Esophagus squamous epithelium (tissue), 5 donors: ENCODE data around the gene IPCEF1. TPM values are rescaled to one million over a fixed set of nuclear protein-coding genes. Genes with fewer than 3 reads are reported as not detected.
A peak's percentile ranks its signal among the peaks of the same experiment; 100 is the strongest.

Source experiments
- DNase-seq: peaks from one replicate; lab custom pipeline; 2025; lab: John Stamatoyannopoulos, UW
- H3K27ac ChIP-seq, 4 donors: fragments of 200-600 bp; sonication (generic); one replicate each; pipeline ENCODE4 v1.5.1; 2016 to 2019; ENCODE audit warnings: mild to moderate bottlenecking in 1 of 4
- H3K27me3 ChIP-seq, 4 donors: fragments of 200-600 bp; sonication (generic); 1 replicate in 3 of 4; 2 replicates in 1 of 4; pipeline versions ENCODE4 v1.5.1 to v1.6.0; 2017 to 2021; ENCODE audit warnings: antibody characterized with exemption in 1 of 4
- H3K36me3 ChIP-seq, 3 donors: fragments of 200-600 bp; sonication (generic); one replicate each; pipeline ENCODE4 v1.5.1; 2016 to 2019
- H3K4me1 ChIP-seq, 3 donors: fragments of 200-600 bp; sonication (generic); one replicate each; pipeline ENCODE4 v1.5.1; 2017 to 2019
- H3K4me3 ChIP-seq, 4 donors: fragments of 200-600 bp; sonication (generic); 1 replicate in 3 of 4; 2 replicates in 1 of 4; pipeline ENCODE4 v1.5.1; 2016 to 2019; ENCODE audit warnings: mild to moderate bottlenecking in 2 of 4, moderate library complexity in 1 of 4
- H3K9me3 ChIP-seq, 3 donors: fragments of 200-600 bp; sonication (generic); one replicate each; pipeline ENCODE4 v1.5.1; 2016 to 2019
- POLR2A ChIP-seq, 4 donors: fragments of 450-650 bp; IDR thresholded peaks; one replicate each; pipeline ENCODE4 v1.6.1; 2017; ENCODE audit warnings: antibody characterized with exemption in 4 of 4, mild to moderate bottlenecking in 4 of 4, moderate library complexity in 3 of 4
- WGBS, 2 donors: methylation state at CpG; one replicate each; pipeline ENCODE4 v1.1.5; 2018; 5-methylcytosine and 5-hydroxymethylcytosine counted together
- intact Hi-C: fragments of 100-400 bp; cut with DNase I; formaldehyde crosslinking; loops from one replicate; pipeline ENCODE4 v1.15.0; 2022
- total RNA-seq, 4 donors: library from RNA; depleted of rRNA; stranded (reverse); fragments of >200 nt; gene quantifications; one replicate each; pipeline ENCODE4 v1.1.0, GENCODE V29; 2016
- TF ChIP-seq, protein P1 (sequence below), 6 experiments: fragments of 450-650 bp in 4 of 6; fragments of 200-600 bp in 2 of 6; sonication (generic) in 2 of 6; IDR thresholded peaks; one replicate each; pipeline ENCODE4 v1.5.1; 2016 to 2019; ENCODE audit warnings: antibody characterized with exemption in 6 of 6, mild to moderate bottlenecking in 4 of 6, moderate library complexity in 4 of 6
- donor health status: DM: yes; HTN: yes; CAD: no.

IPCEF1 gene
- total RNA-seq, 4 donors from 2014 or later: 1.8 to 8.1 (median 3.5) TPM

DNA sequence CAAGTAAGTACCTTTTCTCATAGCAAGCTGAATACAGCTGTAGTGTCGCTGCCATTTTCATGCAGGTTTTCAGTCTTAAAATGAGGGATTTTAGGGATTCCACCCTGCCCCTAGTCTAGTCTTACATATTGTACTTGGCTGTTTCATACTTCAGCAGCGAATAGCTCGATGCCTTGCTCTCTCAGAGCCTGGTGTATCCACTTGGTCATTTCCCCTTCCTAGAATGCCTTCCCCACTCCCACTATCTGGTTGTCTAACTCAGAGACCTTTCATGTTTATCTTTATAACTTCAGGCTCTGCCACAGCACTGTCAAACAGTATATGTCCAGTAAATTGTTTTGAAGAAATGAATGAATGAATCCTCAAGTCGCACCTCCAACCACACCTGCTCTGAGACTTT lies 21.1 kb upstream of the IPCEF1 start:
- Histone ChIP-seq H3K27ac (no peak overlapping the region), H3K36me3 (no peaks in the 10 kb centered on the region), H3K9me3 (no peaks in the 10 kb centered on the region), H3K4me3 (no peak overlapping the region), H3K27me3 (no peaks in the 10 kb centered on the region), H3K4me1 (no peaks in the 10 kb centered on the region)
- intact Hi-C loops: no loop called here
- 90 to 92% methylated on average over 4 of the region's 4 CpGs for WGBS, 2 donors
- no peak for DNase-seq
- TF ChIP-seq, protein P1, sequence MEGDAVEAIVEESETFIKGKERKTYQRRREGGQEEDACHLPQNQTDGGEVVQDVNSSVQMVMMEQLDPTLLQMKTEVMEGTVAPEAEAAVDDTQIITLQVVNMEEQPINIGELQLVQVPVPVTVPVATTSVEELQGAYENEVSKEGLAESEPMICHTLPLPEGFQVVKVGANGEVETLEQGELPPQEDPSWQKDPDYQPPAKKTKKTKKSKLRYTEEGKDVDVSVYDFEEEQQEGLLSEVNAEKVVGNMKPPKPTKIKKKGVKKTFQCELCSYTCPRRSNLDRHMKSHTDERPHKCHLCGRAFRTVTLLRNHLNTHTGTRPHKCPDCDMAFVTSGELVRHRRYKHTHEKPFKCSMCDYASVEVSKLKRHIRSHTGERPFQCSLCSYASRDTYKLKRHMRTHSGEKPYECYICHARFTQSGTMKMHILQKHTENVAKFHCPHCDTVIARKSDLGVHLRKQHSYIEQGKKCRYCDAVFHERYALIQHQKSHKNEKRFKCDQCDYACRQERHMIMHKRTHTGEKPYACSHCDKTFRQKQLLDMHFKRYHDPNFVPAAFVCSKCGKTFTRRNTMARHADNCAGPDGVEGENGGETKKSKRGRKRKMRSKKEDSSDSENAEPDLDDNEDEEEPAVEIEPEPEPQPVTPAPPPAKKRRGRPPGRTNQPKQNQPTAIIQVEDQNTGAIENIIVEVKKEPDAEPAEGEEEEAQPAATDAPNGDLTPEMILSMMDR (IDR thresholded peaks at IDR 0.05): no peak
- TF ChIP-seq POLR2A (IDR thresholded peaks at IDR 0.05): no peak

DNA sequence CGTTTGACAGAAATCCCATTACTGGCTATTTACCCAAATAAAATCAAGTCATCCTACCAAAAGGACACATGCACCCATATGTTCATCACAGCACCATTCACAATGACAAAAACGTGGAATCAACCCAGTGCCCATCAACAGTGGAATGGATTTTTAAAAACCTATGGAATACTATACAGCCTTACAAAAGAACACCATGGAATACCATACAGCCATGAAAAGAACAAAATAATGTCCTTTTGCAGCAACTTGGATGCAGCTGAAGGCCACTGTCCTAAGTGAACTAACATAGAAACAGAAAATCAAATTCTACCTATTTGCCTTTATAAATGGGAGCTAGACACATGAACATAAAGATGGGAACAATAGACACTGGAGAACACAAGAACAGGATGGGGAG lies 17.4 kb upstream of the IPCEF1 start:
- no peaks in the 10 kb centered on the region for H3K36me3 ChIP-seq
- TF ChIP-seq, protein P1 (IDR thresholded peaks at IDR 0.05): no peak
- no peak for TF ChIP-seq POLR2A (IDR thresholded peaks at IDR 0.05)
- H3K27me3 ChIP-seq: no peaks in the 10 kb centered on the region
- DNase-seq: no peak
- H3K4me3 ChIP-seq: no peak overlapping the region
- intact Hi-C loops: no loop called here
- no peak overlapping the region for H3K27ac ChIP-seq
- H3K9me3 ChIP-seq: no peaks in the 10 kb centered on the region
- peaks cover 0 to under 1% (median 0%) of the 10 kb centered on the region in 3 donors for H3K4me1 ChIP-seq
- 84 to 88% methylated on average over 2 of the region's 2 CpGs for WGBS, 2 donors

- no peak for DNase-seq
- no peak for TF ChIP-seq POLR2A (IDR thresholded peaks at IDR 0.05)
- TF ChIP-seq, protein P1 (IDR thresholded peaks at IDR 0.05): no peak
- Histone ChIP-seq H3K36me3 (no peaks in the 10 kb centered on the region), H3K27me3 (no peaks in the 10 kb centered on the region), H3K4me3 (no peak overlapping the region), H3K27ac (no peak overlapping the region), H3K4me1 (peaks cover 0 to 15% (median 0%) of the 10 kb centered on the region in 3 donors), H3K9me3 (no peaks in the 10 kb centered on the region)
- WGBS, 2 donors: 75 to 87% methylated on average over 4 of the region's 4 CpGs
- intact Hi-C loops: no loop called here
These were observed 14.7 kb upstream of the IPCEF1 start for GRCh38 chr6:154371281-154371680.

DNA sequence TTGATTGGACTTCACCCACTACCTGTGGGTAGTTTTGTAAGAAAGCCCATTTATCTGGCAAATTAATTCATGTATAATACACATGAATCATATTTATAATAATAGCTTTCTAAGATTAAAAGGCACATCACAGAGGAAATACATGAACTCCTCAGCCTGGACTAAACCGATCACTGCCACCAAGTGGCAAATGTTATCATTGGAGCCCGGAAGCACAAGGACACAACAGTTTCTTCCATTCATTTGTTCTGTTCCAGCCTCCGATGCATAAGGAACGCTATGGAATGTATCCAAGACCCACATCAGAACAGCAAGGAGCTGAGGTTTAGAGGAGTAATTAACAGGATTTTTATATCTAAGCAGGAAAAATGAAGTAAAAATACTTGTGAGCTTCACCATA lies 13.9 kb upstream of the IPCEF1 start:
- no peak overlapping the region for H3K4me3 ChIP-seq
- H3K4me1 ChIP-seq: peaks cover 0 to 15% (median 0%) of the 10 kb centered on the region in 3 donors
- intact Hi-C loops: no loop called here
- H3K9me3 ChIP-seq: no peaks in the 10 kb centered on the region
- DNase-seq: no peak
- no peak for TF ChIP-seq POLR2A (IDR thresholded peaks at IDR 0.05)
- TF ChIP-seq, protein P1 (IDR thresholded peaks at IDR 0.05): peak in 3 of 6 experiments; percentile 19 to 43 (median 23)
- 11% methylated on average over 4 of the region's 4 CpGs for WGBS, 2 donors
- no peaks in the 10 kb centered on the region for H3K27me3 ChIP-seq
- H3K36me3 ChIP-seq: no peaks in the 10 kb centered on the region
- no peak overlapping the region for H3K27ac ChIP-seq

- intact Hi-C loops: no loop called here
- Histone ChIP-seq H3K27me3 (no peaks in the 10 kb centered on the region), H3K36me3 (no peaks in the 10 kb centered on the region), H3K9me3 (no peaks in the 10 kb centered on the region), H3K4me1 (peaks cover 0 to 15% (median 0%) of the 10 kb centered on the region in 3 donors), H3K4me3 (no peak overlapping the region), H3K27ac (peak overlapping the region in 3 of 4 donors; percentile 16 to 62 (median 52))
- 24 to 42% methylated on average over 7 to 9 of the region's 9 CpGs for WGBS, 2 donors
- DNase-seq: no peak
- TF ChIP-seq, protein P1 (IDR thresholded peaks at IDR 0.05): peak in 1 of 6 experiments; percentile 27
- TF ChIP-seq POLR2A (IDR thresholded peaks at IDR 0.05): no peak
These were observed 11.5 kb upstream of the IPCEF1 start for GRCh38 chr6:154367839-154368695.
